A673 (cell line): ENCODE measurements around the gene APIP.

Source experiments
- EZH2 ChIP-seq: fragments of 200-600 bp; sonication (generic); IDR thresholded peaks from 2 replicates; pipeline ENCODE4 v1.6.1; 2017; ENCODE audit warnings: borderline replicate concordance, low read depth, mild to moderate bottlenecking, mixed read lengths, antibody characterized with exemption, low read length; ENCODE audit not compliant: poor library complexity, severe bottlenecking
- TF ChIP-seq, protein P1 (sequence below): fragments of 300-800, 200-600 bp; sonication (generic); conservative IDR thresholded peaks from 2 replicates; pipeline ENCODE4 v1.5.1; 2017; ENCODE audit warnings: low read depth, mild to moderate bottlenecking, antibody characterized with exemption, low read length, moderate library complexity, mixed read lengths

DNA sequence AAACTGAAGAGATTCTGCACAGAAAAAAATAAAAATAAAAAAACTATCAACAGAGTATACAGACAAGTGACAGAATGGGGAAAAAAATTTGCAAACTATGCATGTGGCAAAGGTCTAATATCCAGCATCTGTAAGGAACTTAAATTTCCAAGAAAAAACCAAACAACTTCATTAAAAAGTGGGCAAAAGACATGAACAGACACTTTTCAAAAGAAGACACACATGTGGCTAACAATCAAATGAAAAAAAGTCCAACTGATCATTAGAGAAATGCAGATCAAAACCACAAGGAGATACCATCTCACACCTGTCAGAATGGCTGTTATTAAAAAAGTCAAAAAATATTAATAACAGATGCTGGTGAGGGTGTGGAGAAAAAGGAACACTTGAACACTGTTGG is 64.3 kb downstream of the APIP start:
- TF ChIP-seq, protein P1, sequence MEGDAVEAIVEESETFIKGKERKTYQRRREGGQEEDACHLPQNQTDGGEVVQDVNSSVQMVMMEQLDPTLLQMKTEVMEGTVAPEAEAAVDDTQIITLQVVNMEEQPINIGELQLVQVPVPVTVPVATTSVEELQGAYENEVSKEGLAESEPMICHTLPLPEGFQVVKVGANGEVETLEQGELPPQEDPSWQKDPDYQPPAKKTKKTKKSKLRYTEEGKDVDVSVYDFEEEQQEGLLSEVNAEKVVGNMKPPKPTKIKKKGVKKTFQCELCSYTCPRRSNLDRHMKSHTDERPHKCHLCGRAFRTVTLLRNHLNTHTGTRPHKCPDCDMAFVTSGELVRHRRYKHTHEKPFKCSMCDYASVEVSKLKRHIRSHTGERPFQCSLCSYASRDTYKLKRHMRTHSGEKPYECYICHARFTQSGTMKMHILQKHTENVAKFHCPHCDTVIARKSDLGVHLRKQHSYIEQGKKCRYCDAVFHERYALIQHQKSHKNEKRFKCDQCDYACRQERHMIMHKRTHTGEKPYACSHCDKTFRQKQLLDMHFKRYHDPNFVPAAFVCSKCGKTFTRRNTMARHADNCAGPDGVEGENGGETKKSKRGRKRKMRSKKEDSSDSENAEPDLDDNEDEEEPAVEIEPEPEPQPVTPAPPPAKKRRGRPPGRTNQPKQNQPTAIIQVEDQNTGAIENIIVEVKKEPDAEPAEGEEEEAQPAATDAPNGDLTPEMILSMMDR: no peak
- no peak for TF ChIP-seq EZH2
